HG03175 (cell line): Measurements from ENCODE around the gene CYTH4.

ENCODE experiments used
- ATAC-seq: cut with Tn5 transposase; IDR thresholded peaks from one replicate; pipeline ENCODE4 v1.9.1; 2021; ENCODE audit warnings: mild to moderate bottlenecking, moderate library complexity; ENCODE audit not compliant: unreplicated experiment

CYTH4 gene

GRCh38 chr22:37267661-37268413 lies 14.5 kb upstream of the CYTH4 start:
- ATAC-seq = no peak

DNA sequence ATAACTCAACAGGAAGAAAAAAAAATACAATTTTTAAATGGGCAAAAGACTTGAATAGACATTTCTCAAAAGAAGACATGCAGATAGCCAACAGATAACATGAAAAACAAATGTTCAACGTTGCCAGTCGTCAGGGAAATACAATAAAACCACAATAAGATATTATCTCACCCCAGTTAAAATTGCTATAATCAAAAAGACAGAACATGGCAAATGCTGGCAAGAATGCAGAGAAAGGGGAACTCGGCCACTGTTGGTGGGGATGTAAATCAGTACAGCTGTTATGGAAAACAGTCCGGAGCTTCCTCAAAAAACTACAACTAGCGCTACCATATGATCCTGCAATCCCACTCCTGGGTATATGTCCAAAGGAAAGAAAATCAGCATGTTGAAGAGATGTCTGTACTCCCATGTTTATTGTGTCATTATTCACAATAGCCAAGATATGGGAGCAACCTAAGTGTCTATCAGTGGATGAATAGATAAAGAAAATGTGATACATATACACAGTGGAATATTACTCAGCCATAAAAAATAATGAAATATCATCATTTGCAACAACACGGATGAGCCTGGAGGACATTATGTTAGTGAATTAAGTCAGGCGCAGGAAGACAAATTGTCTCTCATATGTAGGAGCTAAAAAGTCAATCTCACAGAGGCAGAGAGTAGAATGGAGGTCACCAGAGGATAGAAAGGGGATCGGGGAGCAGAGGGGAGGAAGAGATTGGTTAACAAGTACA lies 12.2 kb upstream of the CYTH4 start:
- ATAC-seq = no peak

DNA sequence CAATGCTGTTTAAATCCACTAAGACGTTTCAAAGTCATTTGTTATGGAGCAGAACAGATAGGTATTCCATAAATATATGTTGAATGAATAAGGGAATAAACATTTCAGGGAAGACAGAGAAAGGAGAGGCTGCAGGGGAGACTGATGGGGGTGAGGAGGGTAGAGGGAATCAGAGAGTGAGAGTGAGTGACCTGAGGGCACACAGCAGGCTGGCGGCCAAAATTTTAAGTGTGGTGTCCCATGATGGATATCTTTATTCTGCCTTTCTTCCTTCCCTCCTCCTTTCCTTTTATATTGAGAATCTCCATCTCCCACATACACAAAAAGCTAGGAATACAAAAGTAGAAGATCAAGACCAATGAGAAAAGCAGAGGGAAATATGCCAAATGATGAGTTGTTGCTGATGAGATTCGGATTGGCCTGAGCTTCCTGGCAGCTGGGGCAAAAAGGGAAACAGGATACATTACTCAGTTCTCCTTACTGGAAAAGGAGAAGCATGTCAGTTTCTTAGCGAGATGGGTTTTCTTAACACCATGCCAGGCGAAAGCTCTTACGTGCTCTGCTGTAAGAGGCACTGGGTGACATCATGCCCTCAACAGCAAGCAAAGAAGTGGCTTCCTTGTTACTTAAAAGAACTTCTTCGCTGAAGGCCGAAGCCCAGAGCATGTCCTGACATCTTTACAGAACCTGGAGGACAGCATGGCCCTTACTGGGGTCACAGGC lies 11.2 kb upstream of the CYTH4 start:
- no peak for ATAC-seq

DNA sequence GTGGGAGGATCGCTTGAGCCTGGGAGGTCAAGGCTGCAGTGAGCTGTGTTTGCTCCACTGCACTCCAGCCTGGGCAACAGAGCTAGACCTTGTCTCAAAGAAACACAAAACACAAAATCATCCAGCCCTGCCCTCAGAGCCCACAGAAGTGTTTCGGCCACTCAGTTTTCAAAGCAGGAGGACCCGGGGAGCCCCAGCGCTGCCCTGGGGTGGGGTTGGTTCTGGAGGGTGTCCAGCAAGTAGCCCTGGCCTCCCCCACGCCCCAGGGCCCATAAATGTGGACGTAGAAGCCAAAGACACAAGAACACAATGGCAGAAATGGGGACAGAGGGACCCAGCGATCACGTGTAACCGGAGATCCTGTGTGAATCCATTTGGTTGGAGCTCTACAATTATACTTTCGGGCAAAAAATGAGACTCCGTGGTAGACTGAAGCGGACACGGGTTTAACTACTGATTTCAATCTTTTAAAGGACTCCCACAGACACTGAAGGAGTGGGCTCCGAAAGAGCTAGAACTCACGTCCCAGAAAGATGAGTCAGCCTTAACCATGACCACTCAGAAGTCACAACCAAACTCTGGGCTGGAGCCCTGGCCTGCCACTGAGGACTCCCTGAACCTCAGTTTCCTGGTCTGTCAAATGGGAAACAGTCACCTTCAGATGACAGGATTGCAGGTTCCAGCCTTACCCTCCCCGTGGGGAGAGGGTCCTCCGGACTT lies 9.0 kb upstream of the CYTH4 start:
- no peak for ATAC-seq

DNA sequence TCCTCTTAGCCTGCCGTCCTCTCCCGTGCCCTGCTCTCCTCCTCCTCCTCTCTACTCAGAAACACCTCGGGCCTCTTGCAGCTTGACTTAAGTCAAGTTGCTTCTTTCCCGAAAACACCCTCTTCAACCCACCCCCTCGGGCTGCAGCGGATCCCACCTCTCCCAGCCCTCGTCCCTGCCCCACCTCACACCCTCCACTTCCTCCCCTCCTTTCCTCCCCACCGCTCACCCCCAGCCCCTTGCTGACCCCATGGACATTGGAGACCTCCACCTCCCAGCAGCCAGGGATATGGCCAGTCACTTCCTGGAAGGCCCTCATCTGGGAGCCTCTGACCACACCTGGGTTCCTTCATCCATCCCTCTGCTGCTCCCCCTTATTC lies 8.5 kb upstream of the CYTH4 start:
- ATAC-seq = no peak

DNA sequence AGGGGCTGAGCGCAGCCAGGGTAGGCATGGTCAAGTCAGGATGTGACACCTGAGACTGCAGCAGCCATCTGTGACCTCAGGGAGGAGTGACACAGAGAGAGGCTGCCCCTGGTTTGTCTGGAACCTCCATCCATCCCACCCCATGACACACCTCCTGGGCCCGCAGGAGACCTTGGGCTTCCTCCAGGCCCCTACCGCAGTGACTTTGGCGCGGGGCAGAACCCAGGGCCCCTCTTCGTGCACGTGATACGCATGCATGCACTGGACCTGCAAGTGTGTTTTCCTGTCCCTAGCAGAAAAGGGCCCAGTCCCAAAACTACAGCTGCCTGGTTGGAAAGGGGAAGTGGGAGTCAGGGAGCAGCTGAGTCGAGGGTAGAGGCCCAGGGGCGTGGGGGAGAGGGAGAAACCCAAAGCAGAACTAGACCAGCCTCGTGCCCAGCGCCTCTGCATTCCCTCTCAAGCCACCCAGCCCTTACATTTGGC lies 7.9 kb upstream of the CYTH4 start:
- no peak for ATAC-seq

DNA sequence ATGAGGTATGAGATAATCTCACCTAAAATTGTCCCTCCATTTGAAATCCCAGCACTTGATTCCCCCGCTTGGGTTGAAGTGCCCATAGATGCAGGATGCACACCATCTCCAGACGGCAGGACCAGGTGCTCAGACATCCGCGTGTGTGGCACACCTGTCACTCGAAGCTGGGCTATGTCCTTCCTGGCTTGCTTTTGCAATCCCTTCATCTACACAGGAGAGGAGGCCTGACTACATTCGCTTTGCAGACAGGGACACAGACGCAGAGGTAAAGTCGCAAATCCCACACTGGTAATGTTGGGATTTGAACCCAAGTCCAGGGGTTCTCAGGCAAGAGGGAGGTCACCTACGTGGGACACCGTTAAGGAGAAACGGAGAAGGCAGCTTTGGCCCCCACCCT lies 7.2 kb upstream of the CYTH4 start:
- ATAC-seq = no peak

DNA sequence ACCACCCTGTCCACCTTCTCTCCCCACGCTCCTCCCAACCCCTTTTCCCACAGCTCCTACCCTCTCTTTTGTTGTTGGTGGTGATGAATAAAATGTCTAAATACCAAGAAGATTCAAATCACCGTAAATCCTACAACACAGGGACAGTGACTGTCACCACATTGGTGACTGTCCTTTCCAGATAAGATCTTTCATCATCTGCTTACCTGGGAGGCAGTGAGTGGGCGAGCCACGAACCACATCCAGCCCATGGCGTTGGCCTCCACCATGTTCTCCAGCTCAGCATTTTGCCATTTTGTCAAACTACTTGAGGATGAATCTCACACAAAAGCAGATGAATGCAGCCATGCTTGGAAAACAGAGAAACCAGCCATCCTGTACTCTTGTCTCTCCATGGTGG lies 6.7 kb upstream of the CYTH4 start:
- ATAC-seq = no peak

- no peak for ATAC-seq
Observed at GRCh38 chr22:37276776-37277175, 5.5 kb upstream of the CYTH4 start.

DNA sequence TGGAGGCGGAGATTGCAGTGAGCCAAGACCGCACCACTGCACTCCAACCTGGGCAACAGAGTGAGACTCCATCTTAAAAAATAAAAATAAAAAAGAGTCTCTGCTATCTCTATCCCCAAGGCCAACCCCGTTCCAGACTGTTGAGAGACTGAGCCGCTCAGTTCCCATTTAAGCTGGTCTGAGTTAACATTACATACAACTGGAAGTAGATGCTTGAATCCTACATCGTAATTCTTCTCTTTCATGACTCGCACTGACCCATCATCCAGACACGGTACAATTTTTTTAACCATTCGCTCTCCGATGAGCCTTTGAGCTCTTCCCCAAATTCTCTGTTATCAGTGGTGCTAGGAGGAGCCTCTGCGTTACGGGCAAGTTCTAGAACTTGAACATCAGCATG lies 4.9 kb upstream of the CYTH4 start:
- no peak for ATAC-seq

DNA sequence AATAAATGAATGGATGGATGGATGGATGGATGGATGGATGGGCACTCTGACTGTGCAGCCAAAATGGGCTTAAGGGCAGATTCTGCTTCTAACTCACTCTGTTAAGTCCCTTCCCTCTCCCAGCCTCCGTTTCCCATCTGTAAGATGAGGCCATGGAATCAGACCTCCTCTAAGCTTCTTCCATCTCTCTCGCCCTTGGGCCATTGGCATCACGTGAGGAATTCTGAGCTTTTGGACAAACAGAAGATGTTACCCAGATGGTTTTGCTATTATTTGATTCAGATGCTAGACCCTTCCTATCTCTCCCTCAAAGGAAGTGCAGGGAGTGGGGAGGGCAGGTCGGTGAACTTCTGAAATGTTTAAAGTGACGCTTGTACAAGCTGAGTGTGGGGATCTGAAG lies 4.0 kb upstream of the CYTH4 start:
- no peak for ATAC-seq

DNA sequence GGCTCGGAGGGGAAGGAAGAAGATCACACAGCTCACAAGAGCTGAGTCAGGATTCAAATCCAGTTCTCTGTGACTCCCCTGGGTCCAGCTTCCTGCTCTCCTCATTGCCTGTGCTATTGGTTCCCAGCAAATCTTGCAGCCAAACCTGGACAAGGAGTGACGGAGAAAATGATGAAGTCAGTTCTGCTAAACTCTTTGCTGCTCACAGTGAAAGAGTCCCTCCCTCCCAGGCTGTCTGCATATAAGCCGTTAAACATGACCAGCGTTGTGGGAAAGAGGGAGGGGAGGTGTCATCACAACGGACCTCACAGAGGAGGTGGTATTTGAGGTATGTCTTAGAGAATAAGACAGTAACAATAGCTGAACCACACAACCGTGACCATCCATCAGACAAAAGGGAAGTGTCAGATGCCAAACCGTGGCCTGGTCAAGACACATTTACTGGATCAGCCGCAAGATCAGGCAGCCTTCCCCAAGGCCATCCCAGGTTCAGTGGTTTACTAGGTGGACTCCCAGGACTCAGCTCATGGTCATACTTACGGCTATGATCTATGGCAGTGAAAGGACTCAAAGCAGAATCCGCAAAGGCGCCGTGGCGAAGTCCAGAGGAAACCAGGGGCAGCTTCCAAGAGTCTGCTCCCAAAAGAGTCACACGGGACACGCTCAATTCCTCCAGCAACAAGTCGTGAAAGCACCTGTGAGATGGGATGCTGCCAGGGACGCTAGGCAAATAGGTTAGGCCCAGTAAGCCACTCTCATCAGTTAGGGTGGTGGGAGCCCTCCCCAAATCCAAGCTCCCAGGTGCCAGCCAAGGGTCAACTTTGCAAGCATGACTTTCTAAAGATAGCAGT lies 2.8 kb upstream of the CYTH4 start:
- ATAC-seq = no peak

DNA sequence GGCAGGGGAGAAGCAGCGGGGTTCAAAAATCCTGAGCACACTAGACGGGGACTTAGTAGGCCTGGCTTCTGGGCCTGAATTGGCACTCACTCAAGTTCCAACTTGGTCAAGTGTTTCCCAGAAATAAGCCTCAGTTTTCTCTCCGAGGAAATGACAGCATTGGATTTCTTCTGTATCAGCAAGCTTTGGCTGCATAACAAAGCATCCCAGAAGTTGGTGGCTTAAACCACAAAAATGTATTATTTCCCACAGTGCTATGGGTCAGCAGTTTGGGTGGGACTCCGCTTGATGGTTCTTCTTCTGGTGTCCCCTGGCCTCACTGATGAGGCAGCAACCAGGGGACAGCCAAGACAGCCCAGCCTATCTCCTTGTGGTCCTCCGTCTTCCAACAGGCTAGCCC lies 1.6 kb upstream of the CYTH4 start:
- ATAC-seq = no peak

DNA sequence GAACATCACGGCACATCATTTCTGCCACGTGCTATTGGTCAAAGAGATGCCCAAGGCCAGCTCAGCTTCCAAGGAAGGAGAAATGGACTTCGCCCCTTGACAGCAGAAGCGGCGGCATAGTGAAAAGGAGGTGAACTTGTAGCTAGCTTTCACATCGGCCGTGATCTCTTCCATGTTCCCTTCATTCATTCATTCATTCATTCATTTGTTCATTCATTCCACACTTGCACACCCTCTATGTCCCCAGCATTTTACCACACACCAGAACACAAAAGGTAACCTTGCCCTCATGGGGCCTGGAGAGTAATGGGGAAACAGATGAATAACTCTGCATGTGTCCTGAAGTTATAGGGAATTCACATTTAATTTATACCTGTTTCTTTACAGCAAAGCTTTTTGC lies 1.1 kb upstream of the CYTH4 start:
- no peak for ATAC-seq

DNA sequence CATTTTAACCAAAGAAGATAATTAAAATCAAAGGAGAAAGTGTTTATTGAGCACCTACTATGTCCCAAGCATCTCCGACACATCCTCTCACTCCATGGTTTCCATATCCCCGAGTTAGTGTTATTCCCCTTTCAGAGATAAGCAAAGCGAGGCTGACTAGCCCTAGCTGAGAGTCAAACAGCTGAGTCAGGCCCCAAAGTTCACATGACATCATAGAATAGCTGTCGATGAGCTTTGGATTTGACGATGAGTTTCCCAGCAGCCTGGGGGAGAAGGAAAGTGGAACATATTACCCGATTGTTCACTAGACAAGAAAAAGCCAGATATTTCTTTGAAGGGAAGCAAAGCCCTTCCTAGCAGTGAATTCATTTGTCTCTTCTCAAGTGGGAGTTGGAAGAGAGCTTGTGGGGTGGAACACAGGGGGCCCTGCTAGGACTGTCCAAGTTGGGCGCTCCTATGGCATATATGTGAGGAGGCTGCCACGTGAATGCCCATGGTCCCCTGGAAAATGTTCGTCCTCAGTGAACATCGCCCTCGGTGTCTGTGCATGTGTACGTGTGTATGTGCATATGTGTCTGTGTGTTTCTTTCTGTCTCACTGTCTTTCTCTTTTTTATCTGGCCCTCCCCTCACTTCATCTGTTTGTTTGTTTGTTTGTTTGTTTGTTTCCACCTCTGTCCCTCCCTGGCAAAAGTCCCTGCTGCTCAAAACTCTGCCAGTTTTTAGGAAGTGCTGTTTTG lies 493 bp upstream of the CYTH4 start:
- ATAC-seq = no peak

- no peak for ATAC-seq
Observed at GRCh38 chr22:37283393-37283937, 1.2 kb downstream of the CYTH4 start.

DNA sequence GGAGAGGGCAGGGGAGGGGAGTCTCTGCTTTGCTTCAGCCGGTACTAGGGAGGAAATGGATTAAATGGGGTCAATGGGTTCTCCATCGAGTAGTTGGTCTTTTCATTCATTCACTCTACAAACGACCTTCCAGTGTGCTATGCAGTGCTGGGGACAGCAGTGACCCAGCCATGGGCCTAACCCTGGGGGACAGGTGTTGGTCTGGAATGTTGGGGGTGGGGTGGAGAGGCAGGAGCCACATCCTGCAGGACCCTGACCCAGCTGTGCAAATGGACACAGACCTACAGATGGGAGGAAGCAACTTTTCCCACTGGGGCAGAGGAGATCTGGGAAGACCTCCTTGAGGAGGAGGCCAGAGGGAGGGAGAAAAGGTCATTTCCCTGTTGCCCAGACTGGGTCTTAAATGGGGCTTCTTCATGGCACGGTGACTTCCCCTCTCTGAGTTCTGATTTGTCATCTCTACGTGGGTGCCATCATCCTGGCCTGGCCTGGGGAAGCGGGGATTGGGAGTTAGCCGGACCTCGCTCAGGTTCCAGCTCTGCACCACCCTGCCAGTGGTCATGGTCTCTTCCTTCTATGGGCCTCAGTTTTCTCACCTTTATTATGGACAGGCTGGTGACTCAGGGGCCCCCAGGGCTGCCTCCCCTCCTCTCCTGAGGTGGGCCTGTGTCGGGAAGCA lies 2.0 kb downstream of the CYTH4 start:
- ATAC-seq = no peak

DNA sequence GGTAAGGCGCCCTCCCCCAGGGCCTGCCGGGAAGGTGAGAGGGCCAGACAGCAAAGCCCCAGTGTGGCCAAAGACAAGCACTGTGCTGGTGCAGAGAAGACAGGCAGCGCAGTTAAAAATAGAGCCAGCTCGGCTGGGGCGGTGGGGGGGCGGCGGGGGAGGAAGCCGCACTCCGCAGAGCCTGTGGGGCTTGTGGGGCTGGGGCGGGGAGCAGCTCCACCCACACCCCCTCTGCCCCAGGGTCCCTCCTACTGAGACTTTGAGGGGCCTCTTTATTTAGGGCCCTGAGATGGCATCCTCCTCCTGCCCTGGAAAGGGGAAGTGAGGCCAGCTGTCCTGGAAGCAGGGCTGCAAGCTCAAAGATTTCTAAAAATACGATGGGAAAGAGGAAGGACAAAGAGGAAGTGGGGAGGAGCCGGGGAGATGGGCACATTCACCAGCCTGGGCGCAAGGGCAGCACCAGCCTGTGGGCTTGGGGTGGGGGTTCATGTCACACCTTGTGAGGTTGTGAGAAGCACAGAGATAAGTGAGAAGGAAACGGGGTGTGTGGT lies 2.6 kb downstream of the CYTH4 start:
- no peak for ATAC-seq
